GM18519 (cell line): ENCODE data around the gene NR2C1.

Experiments used
- ATAC-seq: cut with Tn5 transposase; IDR thresholded peaks from one replicate; pipeline ENCODE4 v1.9.1; 2021; ENCODE audit warnings: mild to moderate bottlenecking, moderate library complexity; ENCODE audit not compliant: unreplicated experiment, low FRiP score

The NR2C1 gene

GRCh38 chr12:94970560-94970959, 102.9 kb downstream of the NR2C1 start:
- ATAC-seq, result no peak
